K562 (cell line): ENCODE measurements around the gene ADIPOR2. TPM values are rescaled to one million over a fixed set of nuclear protein-coding genes. Genes with fewer than 3 reads are reported as not detected.

Experiments
- ATAC-seq: fragments of 200-7000 bp; cut with Tn5 transposase; 3 replicates; pipeline ENCODE4 v1.9.1; 2020; ENCODE audit warnings: moderate library complexity
- BruUV-seq: library from RNA; stranded (reverse); fragments of 400-500 nt; replicated peaks from 2 replicates; lab custom pipeline; 2021; lab: Mats Ljungman, UMichigan
- CTCF ChIA-PET: fragments of 300-600 bp; formaldehyde crosslinking; extraction: SDS; loops from one replicate; lab custom pipeline; 2021; ENCODE audit warnings: low intra/inter-chr PET ratio; lab: Yijun Ruan, JAX
- POLR2A ChIA-PET: fragments of 300-600, 350-650 bp; sonication (Branson Sonifier 250); formaldehyde crosslinking; extraction: SDS; loops from one replicate; lab custom pipeline; 2021; ENCODE audit warnings: antibody characterized with exemption, inconsistent platforms; lab: Yijun Ruan, JAX
- DNase-seq, 4 experiments: peaks; one replicate each; pipeline versions ENCODE4 v3.0.0 to v3.0.0-alpha.2; 2011 to 2018; ENCODE audit warnings: low spot score in 3 of 4, mixed read lengths in 3 of 4; ENCODE audit errors: extremely low read depth in 1 of 4
- FAIRE-seq: peaks from 2 replicates; lab custom pipeline; 2011; peaks lifted over from hg19 to GRCh38; lab: Jason Lieb, UNC
- H2AFZ ChIP-seq: 2 replicates; pipeline ENCODE4 v1.6.0; 2011; ENCODE audit warnings: low read depth, low read length, control low read depth, inconsistent platforms
- H3K27ac ChIP-seq: fragments of 200-600 bp; 3 replicates; pipeline ENCODE4 v1.8.0; 2011; ENCODE audit warnings: low read depth, mild to moderate bottlenecking, control low read depth, inconsistent platforms, low read length, moderate library complexity, mixed read lengths; ENCODE audit errors: extremely low read depth
- H3K27me3 ChIP-seq, 2 experiments: fragments of 300-600 bp in 1 of 2; 2 replicates in 1 of 2; 3 replicates in 1 of 2; pipeline versions ENCODE4 v1.6.0 to v1.8.0; 2011; ENCODE audit warnings: inconsistent platforms in 2 of 2, low read length in 2 of 2, mild to moderate bottlenecking in 1 of 2, mixed read lengths in 1 of 2, moderate library complexity in 1 of 2; ENCODE audit not compliant: control insufficient read depth in 2 of 2, insufficient read depth in 2 of 2
- H3K36me3 ChIP-seq: fragments of 300-600 bp; 3 replicates; pipeline ENCODE4 v1.8.0; 2011; ENCODE audit warnings: mild to moderate bottlenecking, low read length, inconsistent platforms; ENCODE audit not compliant: control insufficient read depth, insufficient read depth
- H3K4me1 ChIP-seq, 2 experiments: fragments of 200-600 bp in 1 of 2; replicated peaks in 1 of 2; 2 replicates in 1 of 2; 3 replicates in 1 of 2; pipeline versions ENCODE4 v1.5.1 to v1.8.0; 2011; ENCODE audit warnings: inconsistent platforms in 2 of 2, low read length in 2 of 2, mild to moderate bottlenecking in 1 of 2, mixed read lengths in 1 of 2, moderate library complexity in 1 of 2; ENCODE audit not compliant: control insufficient read depth in 2 of 2, insufficient read depth in 2 of 2
- H3K4me2 ChIP-seq: 2 replicates; pipeline ENCODE4 v1.6.1; 2011; ENCODE audit warnings: low read length, control low read depth, inconsistent platforms, mixed read lengths; ENCODE audit not compliant: insufficient read depth
- H3K4me3 ChIP-seq: fragments of 200-600 bp; sonication (generic), shearing (Covaris generic); 2 replicates; pipeline ENCODE4 v1.5.1; 2016; ENCODE audit warnings: control low read depth, inconsistent platforms
- H3K79me2 ChIP-seq: fragments of 200-600 bp; 3 replicates; pipeline ENCODE4 v1.8.0; 2011; ENCODE audit warnings: low read length, inconsistent platforms; ENCODE audit not compliant: control insufficient read depth, insufficient read depth
- H3K9ac ChIP-seq, 2 experiments: 2 replicates each; pipeline versions ENCODE4 v1.6.0 to v1.6.1; 2011; ENCODE audit warnings: low read depth in 2 of 2, low read length in 2 of 2, control low read depth in 1 of 2, inconsistent platforms in 1 of 2, mild to moderate bottlenecking in 1 of 2, mixed read lengths in 1 of 2; ENCODE audit not compliant: insufficient read depth in 1 of 2
- H3K9me1 ChIP-seq: one replicate; pipeline ENCODE4 v1.6.0; 2011; ENCODE audit warnings: inconsistent platforms, mild to moderate bottlenecking, low read length, moderate library complexity; ENCODE audit not compliant: control insufficient read depth, insufficient read depth
- H3K9me3 ChIP-seq: replicated peaks from 2 replicates; pipeline ENCODE4 v1.5.1; 2011; ENCODE audit warnings: low read depth, low read length, inconsistent platforms; ENCODE audit not compliant: control insufficient read depth, insufficient read depth
- H4K20me1 ChIP-seq: replicated peaks from 2 replicates; pipeline ENCODE4 v1.6.1; 2011; ENCODE audit warnings: low read length, inconsistent platforms, mixed read lengths; ENCODE audit not compliant: control insufficient read depth, insufficient read depth
- ARID3A ChIP-seq: IDR thresholded peaks from 2 replicates; pipeline ENCODE4 v1.6.1; 2012; ENCODE audit warnings: low read depth, low read length, improper control_type of control experiment, borderline replicate concordance
- ELK1 ChIP-seq: sonication (generic); formaldehyde crosslinking; IDR thresholded peaks from 2 replicates; pipeline ENCODE4 v1.8.1; 2022; ENCODE audit warnings: missing genetic modification reagents
- FIP1L1 ChIP-seq: fragments of 200-400 bp; formaldehyde crosslinking; IDR thresholded peaks from 2 replicates; pipeline ENCODE4 v1.6.1; 2018; ENCODE audit warnings: mild to moderate bottlenecking, low read depth, low read length; ENCODE audit not compliant: poor library complexity, severe bottlenecking
- NR2C2 ChIP-seq, 2 experiments: fragments of 200-800 bp in 1 of 2; sonication (Bioruptor generic) in 1 of 2; sonication (generic) in 1 of 2; formaldehyde crosslinking in 1 of 2; IDR thresholded peaks; 2 replicates each; pipeline versions ENCODE4 v1.6.1 to v1.8.0; 2016 to 2022; ENCODE audit warnings: mild to moderate bottlenecking in 1 of 2, missing compliant biosample characterization in 1 of 2, missing genetic modification characterization in 1 of 2, missing genetic modification reagents in 1 of 2
- NR4A1 ChIP-seq, 2 experiments: fragments of 250-450 bp in 1 of 2; fragments of 450-650 bp in 1 of 2; sonication (Bioruptor Pico) in 1 of 2; IDR thresholded peaks; 2 replicates each; pipeline versions ENCODE4 v1.4.0 to v1.6.1; 2016 to 2020; ENCODE audit warnings: mild to moderate bottlenecking in 2 of 2, missing compliant biosample characterization in 1 of 2, missing genetic modification characterization in 1 of 2, moderate library complexity in 1 of 2
- PML ChIP-seq: IDR thresholded peaks from 2 replicates; pipeline ENCODE4 v1.6.1; 2012; ENCODE audit warnings: low read length, inconsistent platforms
- RB1 ChIP-seq: fragments of 450-650 bp; IDR thresholded peaks from 2 replicates; pipeline ENCODE4 v1.6.1; 2017; ENCODE audit warnings: low read depth, mild to moderate bottlenecking
- ZBTB1 ChIP-seq: sonication (generic); formaldehyde crosslinking; IDR thresholded peaks from 2 replicates; pipeline ENCODE4 v1.8.1; 2023; ENCODE audit warnings: missing genetic modification reagents, low read depth, mild to moderate bottlenecking, borderline replicate concordance
- ZFP91 ChIP-seq: sonication (generic); formaldehyde crosslinking; IDR thresholded peaks from 2 replicates; pipeline ENCODE4 v1.8.0; 2022; ENCODE audit warnings: mild to moderate bottlenecking, missing genetic modification reagents
- WGBS: fragments of 100-300 bp; shearing (Covaris generic); methylation state at CpG from one replicate; pipeline ENCODE4 v1.1.6; 2016; ENCODE audit warnings: low coverage, mixed read lengths; ENCODE audit not compliant: insufficient coverage; ENCODE audit errors: missing lambda C conversion rate; 5-methylcytosine and 5-hydroxymethylcytosine counted together
- in situ Hi-C: fragments of 300-500 bp; cut with MboI; formaldehyde crosslinking; loops from 4 replicates; pipeline ENCODE4 v1.15.0; 2018; ENCODE audit warnings: inconsistent platforms, mixed read lengths
- intact Hi-C: fragments of 100-400 bp; cut with micrococcal nuclease; formaldehyde crosslinking; loops from 2 replicates; pipeline ENCODE4 v1.14.2; 2022
- polyA plus RNA-seq, 8 experiments: library from polyadenylated mRNA; depleted of rRNA in 4 of 8; stranded (reverse) in 5 of 8; unstranded in 3 of 8; fragments of >200 nt; fragmentation: Nextera tagmentation in 2 of 8; fragmentation: Illumina TruSeq in 1 of 8; extraction: Ambion mirVana in 2 of 8; extraction: Trizol in 1 of 8; gene quantifications; 2 replicates each; pipeline versions ENCODE4 v1.2.1 to v1.2.3, GENCODE V29; 2011 to 2014; ENCODE audit warnings: inconsistent platforms in 1 of 8, missing spikeins in 1 of 8
- total RNA-seq, 7 experiments: library from RNA; depleted of rRNA in 6 of 7; stranded (reverse); fragments of >200 nt in 6 of 7; fragmentation: Illumina TruSeq in 2 of 7; extraction: Trizol in 2 of 7; gene quantifications; 2 replicates each; pipeline versions ENCODE4 v1.2.1 to v1.2.3, GENCODE V29; 2011 to 2021; ENCODE audit warnings: low replicate concordance in 1 of 7
- TF ChIP-seq, protein P1 (sequence below): fragments of 450-650 bp; formaldehyde crosslinking; IDR thresholded peaks from 2 replicates; pipeline ENCODE4 v1.4.0; 2022; ENCODE audit warnings: missing genetic modification characterization
- TF ChIP-seq, protein P2 (sequence below): fragments of 250-450 bp; sonication (Bioruptor Pico); IDR thresholded peaks from 2 replicates; pipeline ENCODE4 v1.4.0; 2020; ENCODE audit warnings: mild to moderate bottlenecking, moderate library complexity

The ADIPOR2 gene
- total and polyA plus RNA-seq, 9 of the 15 experiments (the other 6 are each of a cell fraction or from before 2014, with no cell fraction given) = 10.9 to 63.5 (median 46.0) TPM

DNA sequence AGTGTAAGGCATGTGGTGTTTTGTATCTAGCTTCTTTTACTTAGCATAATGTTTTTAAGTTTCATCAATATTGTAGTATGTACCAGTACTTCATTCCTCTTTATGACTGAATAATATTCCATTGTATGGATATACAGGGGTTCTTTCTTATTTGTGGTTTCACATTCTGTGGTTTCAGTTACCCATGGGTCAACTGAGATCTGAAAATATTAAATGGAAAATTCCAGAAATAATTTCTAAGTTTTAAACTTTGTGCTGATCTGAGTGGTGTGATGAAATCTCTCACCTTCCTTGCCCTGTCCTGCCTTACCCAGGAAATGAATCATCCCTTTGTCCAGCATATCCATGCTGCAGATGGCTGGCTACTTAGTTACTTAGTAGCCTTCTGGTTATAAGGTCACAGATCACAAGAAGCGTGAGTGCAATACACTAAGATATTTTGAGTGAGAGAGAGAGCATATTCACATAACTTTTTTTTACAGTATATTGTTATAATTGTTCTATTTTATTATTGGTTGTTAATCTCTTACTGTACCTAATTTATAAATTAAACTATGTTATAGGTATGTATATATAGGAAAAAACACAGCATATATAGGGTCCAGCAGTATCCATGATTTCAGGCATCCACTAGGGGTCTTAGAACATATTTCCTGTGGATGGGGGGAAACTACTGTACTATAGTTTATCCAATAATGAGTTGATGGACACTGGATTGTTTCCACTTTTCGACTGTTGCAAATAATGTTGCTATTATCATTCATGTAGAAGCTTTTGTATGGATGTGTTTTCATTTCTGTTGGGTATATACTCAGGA is 69.9 kb downstream of the ADIPOR2 start:
- CTCF ChIA-PET = no interaction called here
- FAIRE-seq = peak; percentile 11
- H3K27me3 ChIP-seq = no peaks in the 10 kb centered on the region
- no peak for TF ChIP-seq ZFP91 (CRISPR knock-in tag)
- TF ChIP-seq PML = no peak
- no peak for TF ChIP-seq ARID3A
- TF ChIP-seq, protein P1, sequence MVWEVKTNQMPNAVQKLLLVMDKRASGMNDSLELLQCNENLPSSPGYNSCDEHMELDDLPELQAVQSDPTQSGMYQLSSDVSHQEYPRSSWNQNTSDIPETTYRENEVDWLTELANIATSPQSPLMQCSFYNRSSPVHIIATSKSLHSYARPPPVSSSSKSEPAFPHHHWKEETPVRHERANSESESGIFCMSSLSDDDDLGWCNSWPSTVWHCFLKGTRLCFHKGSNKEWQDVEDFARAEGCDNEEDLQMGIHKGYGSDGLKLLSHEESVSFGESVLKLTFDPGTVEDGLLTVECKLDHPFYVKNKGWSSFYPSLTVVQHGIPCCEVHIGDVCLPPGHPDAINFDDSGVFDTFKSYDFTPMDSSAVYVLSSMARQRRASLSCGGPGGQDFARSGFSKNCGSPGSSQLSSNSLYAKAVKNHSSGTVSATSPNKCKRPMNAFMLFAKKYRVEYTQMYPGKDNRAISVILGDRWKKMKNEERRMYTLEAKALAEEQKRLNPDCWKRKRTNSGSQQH = no peak
- no peak for TF ChIP-seq ZBTB1 (CRISPR knock-in tag)
- no peak for TF ChIP-seq ELK1 (CRISPR knock-in tag)
- TF ChIP-seq NR4A1 (CRISPR knock-in tag; IDR thresholded peaks at IDR 0.05) = no peak
- no peak for TF ChIP-seq NR4A1 (tag; IDR thresholded peaks at IDR 0.05)
- TF ChIP-seq FIP1L1 = no peak
- no peak for TF ChIP-seq RB1
- TF ChIP-seq, protein P2, sequence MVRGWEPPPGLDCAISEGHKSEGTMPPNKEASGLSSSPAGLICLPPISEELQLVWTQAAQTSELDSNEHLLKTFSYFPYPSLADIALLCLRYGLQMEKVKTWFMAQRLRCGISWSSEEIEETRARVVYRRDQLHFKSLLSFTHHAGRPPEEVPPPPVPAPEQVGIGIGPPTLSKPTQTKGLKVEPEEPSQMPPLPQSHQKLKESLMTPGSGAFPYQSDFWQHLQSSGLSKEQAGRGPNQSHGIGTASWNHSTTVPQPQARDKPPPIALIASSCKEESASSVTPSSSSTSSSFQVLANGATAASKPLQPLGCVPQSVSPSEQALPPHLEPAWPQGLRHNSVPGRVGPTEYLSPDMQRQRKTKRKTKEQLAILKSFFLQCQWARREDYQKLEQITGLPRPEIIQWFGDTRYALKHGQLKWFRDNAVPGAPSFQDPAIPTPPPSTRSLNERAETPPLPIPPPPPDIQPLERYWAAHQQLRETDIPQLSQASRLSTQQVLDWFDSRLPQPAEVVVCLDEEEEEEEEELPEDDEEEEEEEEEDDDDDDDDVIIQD (CRISPR knock-in tag) = no peak
- no peak for TF ChIP-seq NR2C2 (CRISPR knock-in tag; IDR thresholded peaks at IDR 0.05)
- TF ChIP-seq NR2C2 (tag; IDR thresholded peaks at IDR 0.05) = peak; percentile 53; the same call in 1 of the 2 replicates

More for the DNA sequence above, 69.9 kb downstream of the ADIPOR2 start:
- peak in 2 of 4 experiments; percentile 14 to 44 for DNase-seq
- Histone ChIP-seq H2AFZ (no peak overlapping the region), H3K79me2 (peaks cover 83% of the 10 kb centered on the region), H3K36me3 (peaks cover 53% of the 10 kb centered on the region), H3K9ac (no peak overlapping the region), H3K4me2 (no peak overlapping the region), H3K9me3 (no peaks in the 10 kb centered on the region), H4K20me1 (no peaks in the 10 kb centered on the region), H3K4me3 (no peak overlapping the region), H3K27ac (peak overlapping the region; percentile 38; the same call in 1 of the 3 replicates), H3K4me1 (peaks cover 0 to 2% of the 10 kb centered on the region in 2 experiments; a peak in 1 of 5 replicates), H3K9me1 (no peaks in the 10 kb centered on the region)
- no TSS peak for BruUV-seq
- intact Hi-C loops = no loop called here
- ATAC-seq = peak; percentile 70
- 50% methylated on average over 2 of the region's 2 CpGs for WGBS
- in situ Hi-C loops = no loop called here
- POLR2A ChIA-PET = interaction anchor here (0.6 kb wide), 1 partner anchor 126 kb away, joined by 4 read pairs; no protein-coding TSS in a partner anchor
